Neural progenitor cell (in vitro differentiated cells): ENCODE data around the gene CDS2.

Experiments
- CTCF ChIP-seq: fragments of 200-600 bp; sonication (generic); IDR thresholded peaks from 2 replicates; pipeline ENCODE4 v1.5.1; 2017; ENCODE audit warnings: antibody characterized with exemption, mild to moderate bottlenecking
- EZH2 ChIP-seq: fragments of 200-600 bp; sonication (generic); IDR thresholded peaks from 2 replicates; pipeline ENCODE4 v1.6.1; 2017; ENCODE audit warnings: antibody characterized with exemption, mild to moderate bottlenecking, moderate library complexity
- EZH2phosphoT487 ChIP-seq: fragments of 200-600 bp; sonication (generic); IDR thresholded peaks from 2 replicates; pipeline ENCODE4 v1.6.1; 2017; ENCODE audit warnings: antibody characterized with exemption

DNA sequence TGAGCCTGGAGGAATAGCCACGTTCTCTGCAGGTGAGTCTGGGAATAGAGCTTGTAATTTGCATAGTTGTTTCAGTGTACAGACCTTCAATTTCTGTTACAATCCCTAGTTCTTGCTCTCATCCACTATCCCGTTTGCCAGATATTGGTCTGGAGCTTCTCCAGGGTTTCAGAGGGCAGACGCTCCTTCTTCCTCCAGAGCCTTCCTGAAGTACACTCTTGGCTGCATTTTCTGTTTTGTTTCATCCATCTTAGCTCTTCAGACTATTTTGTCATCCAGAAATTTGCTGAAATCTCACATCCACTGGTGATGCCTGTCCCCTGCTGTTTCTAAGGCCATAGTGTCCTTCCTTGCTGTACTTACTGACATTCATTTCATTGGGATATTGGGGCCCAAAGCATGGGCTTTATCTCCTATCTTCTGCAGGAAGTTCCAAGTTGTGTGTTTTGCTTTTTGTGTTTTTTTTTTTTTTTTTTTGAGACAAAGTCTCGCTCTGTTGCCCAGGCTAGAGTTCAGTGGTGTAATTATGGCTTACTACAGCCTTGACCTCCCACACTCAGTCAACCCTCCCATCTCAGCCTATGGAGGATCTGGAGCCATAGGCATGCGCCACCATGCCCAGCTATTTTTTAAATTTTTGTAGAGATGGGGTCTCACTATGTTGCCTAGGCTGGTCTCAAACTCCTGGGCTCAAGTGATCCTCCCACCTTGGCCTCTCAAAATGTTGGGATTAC lies 18.7 kb downstream of the CDS2 start:
- TF ChIP-seq CTCF (no peak), EZH2phosphoT487 (no peak), EZH2 (no peak)
